Measurements from ENCODE around the gene HIVEP3. TPM values are rescaled to one million over a fixed set of nuclear protein-coding genes. Genes with fewer than 3 reads are reported as not detected.
"Not testable (repeated sequence)": the region's sequence is repeated elsewhere in the genome, so short reads cannot be mapped to it uniquely, and the experiment has no call there.

Gene HIVEP3
- total and polyA plus RNA-seq, 2 of the 13 experiments (the other 11 are each of a cell fraction or from before 2014, with no cell fraction given) = 0.05 TPM; not detected in 1

GRCh38 chr1:41953291-41953690 is 34.6 kb upstream of the HIVEP3 start (continued):
- no peak for TF ChIP-seq ZNF430 (CRISPR knock-in tag; IDR thresholded peaks at IDR 0.05)
- TF ChIP-seq MXD1 (CRISPR knock-in tag; IDR thresholded peaks at IDR 0.05) = no peak
- TF ChIP-seq YY1 (IDR thresholded peaks at IDR 0.05; ENCODE audit: insufficient read depth, insufficient replicate concordance, low read depth, low read length) = no peak
- no peak for TF ChIP-seq HOXA7 (CRISPR knock-in tag; IDR thresholded peaks at IDR 0.05)
- no peak for TF ChIP-seq ZXDC (CRISPR knock-in tag; IDR thresholded peaks at IDR 0.05)

GRCh38 chr1:41952208-41952607 is 33.5 kb upstream of the HIVEP3 start:
- Histone ChIP-seq H3K36me3 (replicated peaks in 1 of 2; ENCODE audit: control insufficient read depth in 1 of 2, insufficient read depth in 2 of 2, low read length in 2 of 2) (no peaks in the 10 kb centered on the region), H3K9me3 (ENCODE audit: low read length) (no peaks in the 10 kb centered on the region), H2AFZ (ENCODE audit: low read length) (no peak overlapping the region), H3K4me1 (ENCODE audit: insufficient read depth, low read length) (no peaks in the 10 kb centered on the region), H3K27ac (ENCODE audit: extremely low read length, insufficient read depth, low read length) (no peak overlapping the region), H3K4me3 (replicated peaks in 1 of 3; ENCODE audit: insufficient read depth in 1 of 3, low read depth in 2 of 3, low read length in 3 of 3) (no peak overlapping the region), H3K27me3 (ENCODE audit: control insufficient read depth in 1 of 2, insufficient read depth in 2 of 2, low read length in 2 of 2) (no peaks in the 10 kb centered on the region), H4K20me1 (ENCODE audit: insufficient read depth, low read length) (no peaks in the 10 kb centered on the region), H3K79me2 (ENCODE audit: insufficient read depth, low read length) (no peaks in the 10 kb centered on the region), H3K4me2 (ENCODE audit: low read depth, low read length) (no peak overlapping the region), H3K9ac (ENCODE audit: insufficient read depth, low read depth, low read length) (no peak overlapping the region)
- ChIA-PET POLR2A (no interaction called here), CTCF (ENCODE audit: low intra/inter-chr PET ratio, low total read pairs) (no interaction called here)
- FAIRE-seq (no peak), DNase-seq (ENCODE audit: low spot score) (no peak), ATAC-seq (no peak)
- intact Hi-C loops (cut with micrococcal nuclease; ENCODE audit: unreplicated experiment) (no loop called here), in situ Hi-C loops (cut with HindIII; ENCODE audit: extremely low pct_ligation_motif_present, low pct_unique_long_range_greater_than_20kb) (no loop called here)
- WGBS (ENCODE audit: low lambda C conversion rate) = 19% methylated on average over 2 of the region's 2 CpGs
- TF ChIP-seq ZSCAN29 (CRISPR knock-in tag; conservative IDR thresholded peaks at IDR 0.05) (no peak), ZXDC (CRISPR knock-in tag; IDR thresholded peaks at IDR 0.05) (no peak)
- no TSS peak for BruUV-seq (replicated peaks)

- intact Hi-C loops (cut with micrococcal nuclease; ENCODE audit: unreplicated experiment); FAIRE-seq; H3K27me3 ChIP-seq (ENCODE audit: control insufficient read depth in 1 of 2, insufficient read depth in 2 of 2, low read length in 2 of 2); in situ Hi-C loops (cut with HindIII; ENCODE audit: extremely low pct_ligation_motif_present, low pct_unique_long_range_greater_than_20kb); H3K79me2 ChIP-seq (ENCODE audit: insufficient read depth, low read length); DNase-seq (ENCODE audit: low spot score); H3K4me3 ChIP-seq (replicated peaks in 1 of 3; ENCODE audit: insufficient read depth in 1 of 3, low read depth in 2 of 3, low read length in 3 of 3); BruUV-seq (replicated peaks); CTCF ChIA-PET (ENCODE audit: low intra/inter-chr PET ratio, low total read pairs); POLR2A ChIA-PET; H2AFZ ChIP-seq (ENCODE audit: low read length); H3K4me1 ChIP-seq (ENCODE audit: insufficient read depth, low read length); ATAC-seq; H3K4me2 ChIP-seq (ENCODE audit: low read depth, low read length); H3K9me3 ChIP-seq (ENCODE audit: low read length); H4K20me1 ChIP-seq (ENCODE audit: insufficient read depth, low read length); H3K27ac ChIP-seq (ENCODE audit: extremely low read length, insufficient read depth, low read length); H3K9ac ChIP-seq (ENCODE audit: insufficient read depth, low read depth, low read length); H3K36me3 ChIP-seq (replicated peaks in 1 of 2; ENCODE audit: control insufficient read depth in 1 of 2, insufficient read depth in 2 of 2, low read length in 2 of 2): not testable (repeated sequence)
- WGBS (ENCODE audit: low lambda C conversion rate) = 2% methylated on average over 3 of the region's 3 CpGs
Observed at GRCh38 chr1:41951492-41951891, 32.8 kb upstream of the HIVEP3 start.

All from HepG2 (cell line).